GM12872 (cell line): Measurements from ENCODE around the gene CKMT2.

ENCODE experiments used
- CTCF ChIP-seq: IDR thresholded peaks from 3 replicates; pipeline ENCODE4 v1.5.1; 2011; ENCODE audit warnings: low read depth, mild to moderate bottlenecking, low read length, moderate library complexity; ENCODE audit not compliant: insufficient read depth

Gene CKMT2

GRCh38 chr5:81207009-81207408 is 26.1 kb upstream of the CKMT2 start:
- TF ChIP-seq CTCF, result peak; percentile 24; the same call in 1 of the 3 replicates

GRCh38 chr5:81208904-81209303 is 24.2 kb upstream of the CKMT2 start:
- TF ChIP-seq CTCF, result no peak

- no peak for TF ChIP-seq CTCF
Observed at GRCh38 chr5:81209386-81209785, 23.7 kb upstream of the CKMT2 start.

GRCh38 chr5:81209869-81210493 is 23.1 kb upstream of the CKMT2 start:
- no peak for TF ChIP-seq CTCF

- TF ChIP-seq CTCF, result peak; percentile 38; the same call in 2 of the 3 replicates
Observed at GRCh38 chr5:81212211-81212751, 20.8 kb upstream of the CKMT2 start.

GRCh38 chr5:81213070-81213469 is 20.1 kb upstream of the CKMT2 start:
- TF ChIP-seq CTCF, result no peak

- TF ChIP-seq CTCF, result no peak
Observed at GRCh38 chr5:81214848-81215247, 18.3 kb upstream of the CKMT2 start.

GRCh38 chr5:81216152-81216551 is 17.0 kb upstream of the CKMT2 start:
- TF ChIP-seq CTCF, result no peak
